Esophagus squamous epithelium (tissue), 4 donors: ENCODE results near the gene NEUROD2.

Experiments
- CTCF ChIP-seq, 6 experiments: fragments of 450-650 bp in 4 of 6; fragments of 200-600 bp in 2 of 6; sonication (generic) in 2 of 6; IDR thresholded peaks; one replicate each; pipeline ENCODE4 v1.5.1; 2016 to 2019; ENCODE audit warnings: antibody characterized with exemption in 6 of 6, mild to moderate bottlenecking in 4 of 6, moderate library complexity in 4 of 6
- POLR2A ChIP-seq, 4 donors: fragments of 450-650 bp; IDR thresholded peaks; one replicate each; pipeline ENCODE4 v1.6.1; 2017; ENCODE audit warnings: antibody characterized with exemption in 4 of 4, mild to moderate bottlenecking in 4 of 4, moderate library complexity in 3 of 4

GRCh38 chr17:39598047-39598481, 9.7 kb downstream of the NEUROD2 start:
- TF ChIP-seq CTCF (IDR thresholded peaks at IDR 0.05) (no peak), POLR2A (IDR thresholded peaks at IDR 0.05) (no peak)
